HCT116 (cell line): ENCODE measurements around the gene RBMS1.

Experiments used
- CEBPB ChIP-seq: IDR thresholded peaks from 2 replicates; pipeline ENCODE4 v1.6.1; 2012; ENCODE audit warnings: low read depth
- CTCF ChIP-seq, 3 experiments: fragments of 200-600 bp in 1 of 3; sonication (generic) in 1 of 3; IDR thresholded peaks in 2 of 3; conservative IDR thresholded peaks in 1 of 3; 2 replicates each; pipeline ENCODE4 v1.5.1; 2012 to 2017; ENCODE audit warnings: low read depth in 2 of 3, low read length in 2 of 3, antibody characterized with exemption in 1 of 3, borderline replicate concordance in 1 of 3, control low read depth in 1 of 3, mild to moderate bottlenecking in 1 of 3, mixed read lengths in 1 of 3, mixed run types in 1 of 3, moderate library complexity in 1 of 3; ENCODE audit not compliant: insufficient read depth in 1 of 3
- EZH2 ChIP-seq: fragments of 200-600 bp; sonication (generic); IDR thresholded peaks from 2 replicates; pipeline ENCODE4 v1.6.1; 2017; ENCODE audit warnings: antibody characterized with exemption, mixed run types
- FOSL1 ChIP-seq: IDR thresholded peaks from 2 replicates; pipeline ENCODE4 v1.6.1; 2012; ENCODE audit warnings: low read depth
- POLR2A ChIP-seq: IDR thresholded peaks from 2 replicates; pipeline ENCODE4 v1.7.0; 2011; ENCODE audit warnings: borderline replicate concordance; ENCODE audit not compliant: insufficient read depth, insufficient read length; ENCODE audit errors: extremely low read depth
- POLR2AphosphoS5 ChIP-seq: IDR thresholded peaks from 2 replicates; pipeline ENCODE4 v1.6.1; 2011; ENCODE audit warnings: mild to moderate bottlenecking, low read depth, low read length, moderate library complexity
- REST ChIP-seq: IDR thresholded peaks from 2 replicates; pipeline ENCODE4 v1.6.1; 2012; ENCODE audit warnings: low read depth
- YY1 ChIP-seq: IDR thresholded peaks from 2 replicates; pipeline ENCODE4 v1.6.1; 2011; ENCODE audit warnings: low read length, low read depth, moderate library complexity, mild to moderate bottlenecking; ENCODE audit not compliant: insufficient replicate concordance; ENCODE audit errors: extremely low read depth
- ZNF274 ChIP-seq: fragments of 200-500 bp; sonication (Bioruptor generic); IDR thresholded peaks from 2 replicates; pipeline ENCODE4 v1.6.1; 2014; ENCODE audit warnings: mild to moderate bottlenecking, low read depth, low read length, inconsistent platforms

GRCh38 chr2:160384791-160385190, 108.8 kb downstream of the RBMS1 start:
- no peak for TF ChIP-seq FOSL1
- no peak for TF ChIP-seq CTCF (IDR thresholded peaks at IDR 0.05 in 2 of 3, conservative IDR thresholded peaks at IDR 0.05 in 1 of 3; ENCODE audit: borderline replicate concordance in 1 of 3, insufficient read depth in 1 of 3, low read depth in 2 of 3, low read length in 2 of 3)
- TF ChIP-seq POLR2AphosphoS5, result no peak
- TF ChIP-seq ZNF274, result no peak
- TF ChIP-seq EZH2, result no peak
- no peak for TF ChIP-seq REST
- TF ChIP-seq YY1, result no peak
- TF ChIP-seq POLR2A, result no peak
- TF ChIP-seq CEBPB, result no peak
